Measurements from ENCODE around the gene OOEP.

The OOEP gene

GRCh38 chr6:73409395-73409794 lies 39.7 kb upstream of the OOEP start:
- no peaks in the 10 kb centered on the region for H3K79me2 ChIP-seq (ENCODE audit: low read length)

GRCh38 chr6:73400656-73401055 lies 31.0 kb upstream of the OOEP start:
- TF ChIP-seq CTCF (IDR thresholded peaks at IDR 0.05; ENCODE audit: low read length) (no peak), EZH2phosphoT487 (IDR thresholded peaks at IDR 0.05; ENCODE audit: low read length) (no peak), EZH2 (optimal IDR thresholded peaks at IDR 0.05; ENCODE audit: low read depth, low read length) (no peak)
- no peak overlapping the region for H2AFZ ChIP-seq (ENCODE audit: low read length)
- DNase-seq, result no peak
- no peak overlapping the region for H3K4me3 ChIP-seq (ENCODE audit: low read length)
- H3K79me2 ChIP-seq (ENCODE audit: low read length), result no peaks in the 10 kb centered on the region
- peaks cover 11% of the 10 kb centered on the region; the same call in 1 of the 2 replicates for H3F3A ChIP-seq (ENCODE audit: insufficient read depth, low read length)
- H3K9me3 ChIP-seq (replicated peaks; ENCODE audit: insufficient read depth, low read length), result no peaks in the 10 kb centered on the region
- no peak overlapping the region; the same call in 1 of the 2 replicates for H3K27ac ChIP-seq (ENCODE audit: low read length)
- no peaks in the 10 kb centered on the region for H3K9me2 ChIP-seq (replicated peaks; ENCODE audit: insufficient read depth, low read length)
- H3K4me2 ChIP-seq (ENCODE audit: low read depth, low read length), result no peak overlapping the region; the same call in 1 of the 2 replicates
- H3K9ac ChIP-seq (ENCODE audit: low read length), result no peak overlapping the region
- no peaks in the 10 kb centered on the region for H4K20me1 ChIP-seq (ENCODE audit: insufficient read depth, low read length)
- H3K4me1 ChIP-seq (ENCODE audit: low read length), result peaks cover 11% of the 10 kb centered on the region; the same call in 1 of the 2 replicates
- no peaks in the 10 kb centered on the region for H3K36me3 ChIP-seq (replicated peaks; ENCODE audit: insufficient read depth, low read length)
- no peaks in the 10 kb centered on the region for H3K27me3 ChIP-seq (replicated peaks; ENCODE audit: insufficient read depth, low read length)

More at GRCh38 chr6:73409395-73409794, 39.7 kb upstream of the OOEP start:
- Histone ChIP-seq H3K36me3 (replicated peaks; ENCODE audit: insufficient read depth, low read length) (no peaks in the 10 kb centered on the region), H3K27ac (ENCODE audit: low read length) (no peak overlapping the region), H3K4me2 (ENCODE audit: low read depth, low read length) (no peak overlapping the region), H2AFZ (ENCODE audit: low read length) (no peak overlapping the region), H3K9me2 (replicated peaks; ENCODE audit: insufficient read depth, low read length) (no peaks in the 10 kb centered on the region), H3K4me1 (ENCODE audit: low read length) (no peaks in the 10 kb centered on the region), H3K9me3 (replicated peaks; ENCODE audit: insufficient read depth, low read length) (no peaks in the 10 kb centered on the region), H4K20me1 (ENCODE audit: insufficient read depth, low read length) (no peaks in the 10 kb centered on the region), H3K9ac (ENCODE audit: low read length) (no peak overlapping the region), H3K27me3 (replicated peaks; ENCODE audit: insufficient read depth, low read length) (no peaks in the 10 kb centered on the region), H3K4me3 (ENCODE audit: low read length) (no peak overlapping the region), H3F3A (ENCODE audit: insufficient read depth, low read length) (no peaks in the 10 kb centered on the region)
- DNase-seq, result no peak
- TF ChIP-seq CTCF (IDR thresholded peaks at IDR 0.05; ENCODE audit: low read length) (no peak), EZH2 (optimal IDR thresholded peaks at IDR 0.05; ENCODE audit: low read depth, low read length) (no peak), EZH2phosphoT487 (IDR thresholded peaks at IDR 0.05; ENCODE audit: low read length) (no peak)

GRCh38 chr6:73395875-73396274 lies 26.2 kb upstream of the OOEP start:
- no peak overlapping the region for H3K4me3 ChIP-seq (ENCODE audit: low read length)
- no peaks in the 10 kb centered on the region for H3K27me3 ChIP-seq (replicated peaks; ENCODE audit: insufficient read depth, low read length)
- H3K27ac ChIP-seq (ENCODE audit: low read length), result no peak overlapping the region
- no peaks in the 10 kb centered on the region for H3K79me2 ChIP-seq (ENCODE audit: low read length)
- H3K9me3 ChIP-seq (replicated peaks; ENCODE audit: insufficient read depth, low read length), result no peaks in the 10 kb centered on the region
- no peaks in the 10 kb centered on the region for H3K9me2 ChIP-seq (replicated peaks; ENCODE audit: insufficient read depth, low read length)
- no peak for TF ChIP-seq EZH2 (optimal IDR thresholded peaks at IDR 0.05; ENCODE audit: low read depth, low read length)
- TF ChIP-seq CTCF (IDR thresholded peaks at IDR 0.05; ENCODE audit: low read length), result no peak
- no peak for TF ChIP-seq EZH2phosphoT487 (IDR thresholded peaks at IDR 0.05; ENCODE audit: low read length)
- peaks cover 15% of the 10 kb centered on the region for H3F3A ChIP-seq (ENCODE audit: insufficient read depth, low read length)
- no peaks in the 10 kb centered on the region for H3K36me3 ChIP-seq (replicated peaks; ENCODE audit: insufficient read depth, low read length)
- no peaks in the 10 kb centered on the region for H4K20me1 ChIP-seq (ENCODE audit: insufficient read depth, low read length)
- no peak overlapping the region for H3K9ac ChIP-seq (ENCODE audit: low read length)
- DNase-seq, result no peak
- H3K4me2 ChIP-seq (ENCODE audit: low read depth, low read length), result no peak overlapping the region
- H2AFZ ChIP-seq (ENCODE audit: low read length), result no peak overlapping the region
- peaks cover 19% of the 10 kb centered on the region for H3K4me1 ChIP-seq (ENCODE audit: low read length)

Data from MM.1S (cell line).